ENCODE data around the gene EGLN3.
"Not testable (repeated sequence)": the region's sequence is repeated elsewhere in the genome, so short reads cannot be mapped to it uniquely, and the experiment has no call there.

EGLN3 gene

DNA sequence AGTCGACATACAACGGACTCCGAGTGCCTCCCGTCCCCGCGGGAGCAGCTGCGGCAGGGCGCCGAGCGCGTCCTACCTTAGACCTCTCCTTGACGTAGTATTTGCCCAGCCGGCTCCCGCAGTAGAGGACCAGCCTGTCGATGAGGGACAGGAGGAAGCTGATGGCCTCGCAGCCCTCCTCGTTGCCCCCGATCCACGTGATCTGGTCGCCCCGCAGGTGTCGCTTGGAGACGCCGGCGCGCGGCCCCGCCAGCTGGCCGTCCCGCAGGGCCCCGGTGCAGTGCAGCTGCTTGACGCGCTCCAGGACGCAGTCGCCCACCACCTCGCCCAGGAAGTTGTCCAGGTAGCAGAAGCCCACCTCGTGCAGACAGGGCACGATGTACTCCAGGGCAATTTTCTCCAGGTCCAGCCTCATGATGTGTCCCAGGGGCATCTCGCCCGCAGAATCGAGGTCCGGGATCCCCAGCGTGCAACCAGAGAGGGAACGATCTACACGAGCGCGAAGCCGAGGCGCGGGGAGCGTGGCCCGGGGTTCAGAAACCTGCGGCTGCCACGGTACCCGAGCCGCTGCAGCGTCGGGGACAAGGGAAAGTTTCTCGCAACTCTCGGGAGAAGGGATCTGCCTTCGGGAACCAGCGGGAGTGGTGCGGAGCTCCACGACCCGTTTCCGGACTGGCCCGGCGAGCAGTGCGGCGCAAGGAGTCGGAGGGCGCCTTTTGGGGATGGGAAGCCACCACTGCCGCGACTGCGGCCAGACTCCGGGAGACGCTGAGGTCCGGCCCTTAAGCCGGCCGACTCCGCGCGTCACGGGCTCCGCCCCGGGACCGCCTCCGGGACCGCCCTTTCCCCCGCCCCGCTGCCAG lies at the start of gene EGLN3:
Gene EGLN3, minus strand, starts transcription at position 755 of the 863 bp plus-strand sequence. Its CDS starts 322 bp downstream, at position 433.
- in situ Hi-C loops (cut with MboI; ENCODE audit: low sequenced_read_pairs), result no loop called here

DNA sequence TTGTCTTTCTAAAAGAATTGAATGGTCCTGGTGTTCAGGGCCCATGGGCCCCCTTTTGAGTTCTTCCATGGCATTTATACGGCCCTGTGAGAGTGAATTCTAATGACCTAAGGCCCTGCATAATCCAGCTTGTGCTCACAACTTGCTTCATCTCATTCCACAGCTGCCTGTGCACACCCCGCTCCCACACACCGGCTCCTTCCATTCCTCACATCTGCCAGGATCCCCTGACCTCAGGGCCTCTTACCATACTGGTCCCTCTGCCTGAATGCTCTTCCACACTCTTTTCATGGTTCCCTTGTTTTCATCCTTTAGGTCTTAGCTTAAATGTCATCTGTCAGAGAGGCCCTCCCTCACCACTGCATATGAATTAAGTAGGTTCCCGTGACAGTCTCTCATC lies 49.5 kb upstream of the EGLN3 start:
- in situ Hi-C loops (cut with MboI; ENCODE audit: low sequenced_read_pairs), result no loop called here

GRCh38 chr14:33999771-34000291 lies 49.0 kb upstream of the EGLN3 start:
- in situ Hi-C loops (cut with MboI; ENCODE audit: low sequenced_read_pairs), result no loop called here

DNA sequence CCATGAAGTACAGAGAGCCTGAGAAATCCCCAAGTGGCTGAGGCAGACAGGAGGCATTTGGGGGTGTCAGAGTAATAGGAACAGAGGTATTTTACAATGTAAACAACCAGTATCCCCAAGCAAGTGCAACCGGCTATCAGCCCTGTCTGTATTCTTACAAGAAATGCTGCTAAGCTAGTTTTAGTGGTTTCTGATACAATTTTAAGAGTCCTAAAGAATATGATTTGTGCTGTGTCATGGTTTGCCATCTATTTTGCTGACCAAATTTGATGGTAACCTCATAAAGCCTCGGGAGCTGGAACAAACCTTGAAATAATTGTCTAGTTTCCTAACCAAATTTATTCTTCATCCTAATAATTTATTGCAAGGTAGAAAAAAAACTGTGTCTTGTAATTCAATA lies 46.7 kb upstream of the EGLN3 start:
- in situ Hi-C loops (cut with MboI; ENCODE audit: low sequenced_read_pairs), result no loop called here

DNA sequence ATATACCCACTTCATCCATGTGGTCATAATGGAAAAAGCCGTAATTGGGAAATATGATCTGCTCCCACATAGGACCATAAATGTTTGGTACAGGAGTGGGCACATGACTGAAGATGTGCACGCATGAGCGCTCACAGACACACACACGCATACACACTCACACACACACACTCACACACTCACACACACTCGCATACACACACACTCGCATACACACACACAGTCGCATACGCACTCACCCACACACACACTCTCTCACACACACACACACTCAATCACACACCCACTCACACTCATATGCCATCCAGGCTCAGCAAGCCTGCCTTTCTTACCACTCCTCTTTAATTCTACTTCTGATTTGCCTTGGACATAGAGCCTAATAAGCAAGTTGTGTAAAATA lies 45.6 kb upstream of the EGLN3 start:
- in situ Hi-C loops (cut with MboI; ENCODE audit: low sequenced_read_pairs), result no loop called here

DNA sequence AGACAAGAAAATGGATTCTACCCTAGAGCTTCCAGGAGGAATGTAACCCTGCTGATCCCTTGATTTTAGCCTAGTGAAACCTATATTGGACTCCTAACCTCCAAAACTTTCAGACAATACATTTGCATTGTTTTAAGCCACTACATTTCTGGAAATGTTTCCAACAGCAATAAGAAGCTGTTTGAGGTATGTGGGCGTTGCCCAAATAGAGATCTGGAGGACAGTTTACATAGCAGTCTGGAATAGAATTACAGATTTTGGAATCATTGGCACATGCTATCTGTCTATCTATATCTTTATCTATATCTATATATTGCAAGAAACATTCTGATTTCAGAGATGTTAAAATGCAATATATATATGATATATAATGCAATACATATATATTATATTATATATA lies 42.4 kb upstream of the EGLN3 start:
- in situ Hi-C loops (cut with MboI; ENCODE audit: low sequenced_read_pairs), result no loop called here

- in situ Hi-C loops (cut with MboI; ENCODE audit: low sequenced_read_pairs), result no loop called here
These were observed 41.6 kb upstream of the EGLN3 start for GRCh38 chr14:33992274-33993007.

GRCh38 chr14:33990790-33991189 lies 39.9 kb upstream of the EGLN3 start:
- in situ Hi-C loops (cut with MboI; ENCODE audit: low sequenced_read_pairs), result no loop called here

DNA sequence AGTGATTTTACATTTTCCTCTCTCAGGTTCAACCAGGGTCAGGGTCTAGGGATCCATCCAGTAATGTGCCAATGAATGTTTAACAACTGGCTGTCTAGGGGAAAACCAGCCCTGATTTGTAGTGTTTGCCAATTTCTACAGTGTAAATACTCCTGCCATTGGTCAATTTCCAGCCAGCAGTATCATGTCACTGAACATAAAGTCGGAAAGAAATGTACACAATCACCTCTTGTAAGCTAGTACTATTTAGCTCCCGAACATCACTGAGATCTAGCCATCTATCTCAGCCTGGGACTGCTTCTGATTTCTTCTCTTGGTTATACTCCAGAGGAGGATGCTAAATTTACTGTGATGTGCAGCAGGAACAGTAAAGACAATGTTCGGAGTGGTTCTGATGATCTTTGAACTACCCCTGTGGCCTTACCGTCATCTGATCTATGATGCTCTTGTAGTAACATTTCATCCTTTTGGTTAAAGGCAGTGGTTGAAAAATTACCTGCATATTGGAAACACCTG lies 36.7 kb upstream of the EGLN3 start:
- in situ Hi-C loops (cut with MboI; ENCODE audit: low sequenced_read_pairs), result no loop called here

DNA sequence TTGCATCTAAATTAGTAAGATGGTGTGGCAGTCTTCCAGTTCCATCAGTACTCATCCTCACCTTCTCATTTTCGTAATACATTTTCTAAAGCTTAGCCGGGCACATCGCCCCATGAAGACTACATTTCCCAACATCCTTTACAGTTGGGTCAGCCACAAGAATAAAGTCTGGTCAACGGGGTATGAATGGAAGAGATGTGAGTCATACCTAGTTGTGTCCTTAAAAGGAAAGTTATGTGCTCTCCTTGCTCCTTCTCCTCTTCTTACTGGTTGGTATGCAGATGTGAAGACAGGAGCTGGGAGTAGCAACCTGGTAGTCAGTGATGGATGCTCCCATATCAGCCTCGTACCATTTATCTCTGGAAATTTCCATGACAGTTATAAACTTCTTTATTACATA lies 35.9 kb upstream of the EGLN3 start:
- in situ Hi-C loops (cut with MboI; ENCODE audit: low sequenced_read_pairs), result no loop called here

- in situ Hi-C loops (cut with MboI; ENCODE audit: low sequenced_read_pairs), result no loop called here
These were observed 34.4 kb upstream of the EGLN3 start for GRCh38 chr14:33985242-33985641.

- in situ Hi-C loops (cut with MboI; ENCODE audit: low sequenced_read_pairs), result no loop called here
These were observed 28.9 kb upstream of the EGLN3 start for GRCh38 chr14:33979613-33980276.

GRCh38 chr14:33978892-33979612 lies 28.2 kb upstream of the EGLN3 start:
- in situ Hi-C loops (cut with MboI; ENCODE audit: low sequenced_read_pairs), result no loop called here

DNA sequence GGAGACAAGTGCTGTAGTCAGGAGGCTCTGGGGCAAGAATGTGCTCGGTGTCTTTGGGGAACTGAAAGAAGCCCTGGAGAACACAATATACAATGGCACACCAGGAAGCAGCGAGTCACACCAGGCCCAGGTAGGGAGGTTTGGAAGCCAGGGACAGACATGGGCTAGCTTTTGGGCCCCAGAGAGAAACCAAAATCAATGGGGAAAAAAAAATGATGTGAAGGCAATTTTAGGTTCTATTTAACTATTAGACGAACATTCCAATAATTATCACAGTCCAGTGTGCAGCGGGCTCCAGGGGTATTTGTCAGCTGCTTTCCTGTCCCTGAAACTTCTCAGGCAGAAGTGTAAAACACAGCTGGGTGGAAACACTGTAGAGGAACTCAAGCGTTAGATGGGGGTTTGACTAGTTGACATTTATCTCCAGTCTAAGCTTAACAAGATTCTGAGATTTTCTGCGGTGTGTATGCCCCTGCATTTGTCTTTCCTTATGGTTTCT lies 21.8 kb upstream of the EGLN3 start:
- in situ Hi-C loops (cut with MboI; ENCODE audit: low sequenced_read_pairs), result no loop called here

DNA sequence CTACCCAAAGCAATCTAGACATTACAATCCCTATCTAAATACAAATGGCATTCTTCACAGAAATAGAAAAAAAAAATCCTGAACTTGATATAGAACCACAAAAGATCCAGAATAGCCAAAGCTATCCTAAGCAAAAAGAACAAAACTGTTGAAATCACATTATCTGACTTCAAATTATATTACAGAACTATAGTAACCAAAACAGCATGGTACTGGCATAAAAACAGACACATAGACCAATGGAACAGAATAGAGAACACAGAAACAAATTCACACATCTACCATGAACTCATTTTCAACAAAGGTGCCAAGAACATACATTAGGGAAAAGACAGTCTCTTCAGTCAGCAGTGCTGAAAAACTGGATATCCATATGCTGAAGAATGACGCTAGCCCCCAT lies 19.0 kb upstream of the EGLN3 start:
- in situ Hi-C loops (cut with MboI; ENCODE audit: low sequenced_read_pairs), result not testable (repeated sequence)

DNA sequence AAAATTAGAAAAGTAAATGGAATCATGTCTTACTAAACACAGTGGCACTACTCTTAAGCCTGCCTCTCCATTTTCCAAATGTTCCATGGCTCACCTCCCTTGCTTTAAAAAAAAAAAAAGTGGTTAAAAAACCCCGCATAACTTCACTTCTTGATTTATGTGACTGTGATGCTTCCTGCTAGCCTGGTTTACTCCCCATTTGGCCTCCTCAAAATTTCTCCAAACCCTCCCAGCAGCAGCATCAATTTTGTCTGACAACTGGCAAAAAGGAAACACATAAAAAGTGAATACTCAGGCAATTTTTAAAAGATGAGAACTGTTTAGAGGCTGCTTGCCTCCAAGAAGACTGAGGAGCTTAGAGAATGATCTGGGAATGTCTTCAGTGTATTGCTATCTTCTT lies 17.8 kb upstream of the EGLN3 start:
- in situ Hi-C loops (cut with MboI; ENCODE audit: low sequenced_read_pairs), result no loop called here

DNA sequence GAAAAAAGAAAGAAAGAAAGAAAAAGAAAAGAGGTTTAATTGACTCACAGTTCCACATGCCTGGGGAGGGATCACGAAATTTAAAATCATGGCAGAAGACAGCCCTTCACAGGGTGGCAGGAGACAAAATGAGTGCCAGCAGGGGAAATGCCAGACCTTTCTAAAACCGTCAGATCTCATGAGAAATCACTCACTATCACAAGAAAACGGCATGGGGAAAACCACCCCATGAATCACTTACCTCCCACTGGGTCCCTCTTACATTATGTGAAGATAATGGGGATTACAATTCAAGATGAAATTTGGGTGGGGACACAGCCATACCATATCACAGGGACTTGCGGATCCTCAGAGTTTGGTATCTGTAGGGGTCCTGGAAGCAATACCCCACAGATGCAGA lies 16.3 kb upstream of the EGLN3 start:
- in situ Hi-C loops (cut with MboI; ENCODE audit: low sequenced_read_pairs), result no loop called here

GRCh38 chr14:33966276-33966675 lies 15.4 kb upstream of the EGLN3 start:
- in situ Hi-C loops (cut with MboI; ENCODE audit: low sequenced_read_pairs), result no loop called here

- in situ Hi-C loops (cut with MboI; ENCODE audit: low sequenced_read_pairs), result no loop called here
These were observed 13.9 kb upstream of the EGLN3 start for GRCh38 chr14:33964599-33965317.

GRCh38 chr14:33963892-33964291 lies 13.0 kb upstream of the EGLN3 start:
- in situ Hi-C loops (cut with MboI; ENCODE audit: low sequenced_read_pairs), result no loop called here
